ENCODE data around the gene DNM2.
"Not testable (repeated sequence)": the region's sequence is repeated elsewhere in the genome, so short reads cannot be mapped to it uniquely, and the experiment has no call there.

The DNM2 gene

DNA sequence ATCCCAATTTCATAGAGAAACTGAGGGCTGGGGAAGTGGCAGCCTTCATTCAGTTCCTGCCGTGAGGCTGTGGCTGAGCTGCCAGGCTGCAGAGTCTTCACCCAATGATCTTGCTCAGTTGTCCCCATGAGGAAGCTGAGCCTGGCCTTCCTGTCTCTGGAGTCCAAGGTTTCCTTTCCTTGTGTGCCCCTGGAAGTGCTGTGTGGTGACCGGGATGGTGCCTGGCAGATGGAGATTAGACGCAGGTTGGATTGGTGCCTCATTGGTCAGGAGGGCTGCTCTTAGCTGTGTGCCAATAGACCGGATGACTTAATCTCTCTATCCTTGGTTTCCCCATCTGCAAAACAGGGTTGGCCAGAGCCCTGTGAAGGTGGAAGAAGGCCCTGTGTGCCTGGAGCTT lies 24.6 kb downstream of the DNM2 start:
- no peak overlapping the region for H2AK5ac ChIP-seq (ENCODE audit: low read length, severe bottlenecking)
- H3K36me3 ChIP-seq (ENCODE audit: control insufficient read depth in 1 of 2, insufficient read depth in 2 of 2, low read depth in 1 of 2, low read length in 2 of 2): peaks cover 0 to 23% of the 10 kb centered on the region in 2 experiments
- no peak overlapping the region for H3K9ac ChIP-seq (ENCODE audit: low read length)
- no peak overlapping the region for H2AFZ ChIP-seq (ENCODE audit: low read depth, low read length)
- H3K4me1 ChIP-seq (ENCODE audit: control insufficient read depth, insufficient read depth, low read depth, low read length): peaks cover 18% of the 10 kb centered on the region
- no peak for DNase-seq
- 100% methylated on average over 3 of the region's 4 CpGs for WGBS
- H3K9me3 ChIP-seq (ENCODE audit: control insufficient read depth, low read length): no peaks in the 10 kb centered on the region
- H3K27me3 ChIP-seq (ENCODE audit: control insufficient read depth in 1 of 2, insufficient read depth in 1 of 2, low read length in 2 of 2): no peaks in the 10 kb centered on the region
- H3K14ac ChIP-seq (ENCODE audit: low read length in 2 of 2): no peak overlapping the region
- no peak overlapping the region for H3K23ac ChIP-seq (ENCODE audit: low read length in 2 of 2)
- no peak overlapping the region for H2BK5ac ChIP-seq (ENCODE audit: low read depth, low read length, poor library complexity, severe bottlenecking)
- no peak overlapping the region for H2BK12ac ChIP-seq (ENCODE audit: low read length in 2 of 2)
- H4K91ac ChIP-seq (ENCODE audit: low read length): no peak overlapping the region
- no peak overlapping the region for H2BK15ac ChIP-seq (ENCODE audit: low read depth, poor library complexity, severe bottlenecking)
- H3K18ac ChIP-seq (ENCODE audit: low read depth in 1 of 2, low read length in 2 of 2): no peak overlapping the region
- H2BK120ac ChIP-seq (ENCODE audit: low read depth, low read length): no peak overlapping the region
- no peak overlapping the region for H4K8ac ChIP-seq (ENCODE audit: low read length)
- no peak overlapping the region for H3K27ac ChIP-seq (ENCODE audit: low read length, poor library complexity, severe bottlenecking)
- H3K4me2 ChIP-seq (ENCODE audit: low read length, poor library complexity, severe bottlenecking): no peak overlapping the region
- H3K4ac ChIP-seq (ENCODE audit: low read depth in 1 of 2, low read length in 2 of 2): no peak overlapping the region
- peaks cover 35% of the 10 kb centered on the region for H3K79me1 ChIP-seq (replicated peaks; ENCODE audit: low read length, poor library complexity, severe bottlenecking)
- no peak overlapping the region for H3K4me3 ChIP-seq (ENCODE audit: insufficient read depth in 1 of 2, low read depth in 1 of 2, low read length in 2 of 2)

GRCh38 chr19:10744253-10744798 lies 26.4 kb downstream of the DNM2 start:
- H3K9ac ChIP-seq (ENCODE audit: low read length): no peak overlapping the region
- H3K27me3 ChIP-seq (ENCODE audit: control insufficient read depth in 1 of 2, insufficient read depth in 1 of 2, low read length in 2 of 2): no peaks in the 10 kb centered on the region
- DNase-seq: no peak
- H2BK12ac ChIP-seq (ENCODE audit: low read length in 2 of 2): no peak overlapping the region
- H3K4ac ChIP-seq (ENCODE audit: low read depth in 1 of 2, low read length in 2 of 2): no peak overlapping the region
- WGBS: 90% methylated on average over 11 of the region's 11 CpGs
- no peak overlapping the region for H2AFZ ChIP-seq (ENCODE audit: low read depth, low read length)
- H3K4me2 ChIP-seq (ENCODE audit: low read length, poor library complexity, severe bottlenecking): no peak overlapping the region
- H3K79me1 ChIP-seq (replicated peaks; ENCODE audit: low read length, poor library complexity, severe bottlenecking): peaks cover 31% of the 10 kb centered on the region
- H3K23ac ChIP-seq (ENCODE audit: low read length in 2 of 2): no peak overlapping the region
- H3K4me1 ChIP-seq (ENCODE audit: control insufficient read depth, insufficient read depth, low read depth, low read length): peaks cover 33% of the 10 kb centered on the region
- H3K27ac ChIP-seq (ENCODE audit: low read length, poor library complexity, severe bottlenecking): no peak overlapping the region
- H2BK120ac ChIP-seq (ENCODE audit: low read depth, low read length): no peak overlapping the region
- H4K8ac ChIP-seq (ENCODE audit: low read length): peak overlapping the region; percentile 68
- H2BK15ac ChIP-seq (ENCODE audit: low read depth, poor library complexity, severe bottlenecking): no peak overlapping the region
- no peaks in the 10 kb centered on the region for H3K9me3 ChIP-seq (ENCODE audit: control insufficient read depth, low read length)
- H3K14ac ChIP-seq (ENCODE audit: low read length in 2 of 2): peak overlapping the region in 1 of 2 experiments; percentile 58
- no peak overlapping the region for H2AK5ac ChIP-seq (ENCODE audit: low read length, severe bottlenecking)
- H4K91ac ChIP-seq (ENCODE audit: low read length): no peak overlapping the region
- H3K36me3 ChIP-seq (ENCODE audit: control insufficient read depth in 1 of 2, insufficient read depth in 2 of 2, low read depth in 1 of 2, low read length in 2 of 2): peaks cover 0 to 17% of the 10 kb centered on the region in 2 experiments
- no peak overlapping the region for H3K4me3 ChIP-seq (ENCODE audit: insufficient read depth in 1 of 2, low read depth in 1 of 2, low read length in 2 of 2)
- no peak overlapping the region for H2BK5ac ChIP-seq (ENCODE audit: low read depth, low read length, poor library complexity, severe bottlenecking)
- H3K18ac ChIP-seq (ENCODE audit: low read depth in 1 of 2, low read length in 2 of 2): peak overlapping the region in 1 of 2 experiments; percentile 15

- Histone ChIP-seq H3K27me3 (ENCODE audit: control insufficient read depth in 1 of 2, insufficient read depth in 1 of 2, low read length in 2 of 2) (no peaks in the 10 kb centered on the region), H2AFZ (ENCODE audit: low read depth, low read length) (no peak overlapping the region), H3K9me3 (ENCODE audit: control insufficient read depth, low read length) (no peaks in the 10 kb centered on the region), H3K4me2 (ENCODE audit: low read length, poor library complexity, severe bottlenecking) (no peak overlapping the region), H3K14ac (ENCODE audit: low read length in 2 of 2) (peak overlapping the region in 1 of 2 experiments; percentile 58), H3K18ac (ENCODE audit: low read depth in 1 of 2, low read length in 2 of 2) (no peak overlapping the region), H3K23ac (ENCODE audit: low read length in 2 of 2) (no peak overlapping the region), H4K8ac (ENCODE audit: low read length) (peak overlapping the region; percentile 68), H3K79me1 (replicated peaks; ENCODE audit: low read length, poor library complexity, severe bottlenecking) (peaks cover 30% of the 10 kb centered on the region), H3K9ac (ENCODE audit: low read length) (no peak overlapping the region), H2BK5ac (ENCODE audit: low read depth, low read length, poor library complexity, severe bottlenecking) (no peak overlapping the region), H3K4ac (ENCODE audit: low read depth in 1 of 2, low read length in 2 of 2) (no peak overlapping the region), H3K4me1 (ENCODE audit: control insufficient read depth, insufficient read depth, low read depth, low read length) (peaks cover 38% of the 10 kb centered on the region), H2BK12ac (ENCODE audit: low read length in 2 of 2) (no peak overlapping the region), H4K91ac (ENCODE audit: low read length) (no peak overlapping the region), H3K27ac (ENCODE audit: low read length, poor library complexity, severe bottlenecking) (no peak overlapping the region), H2BK120ac (ENCODE audit: low read depth, low read length) (no peak overlapping the region), H3K4me3 (ENCODE audit: insufficient read depth in 1 of 2, low read depth in 1 of 2, low read length in 2 of 2) (no peak overlapping the region), H2BK15ac (ENCODE audit: low read depth, poor library complexity, severe bottlenecking) (no peak overlapping the region), H3K36me3 (ENCODE audit: control insufficient read depth in 1 of 2, insufficient read depth in 2 of 2, low read depth in 1 of 2, low read length in 2 of 2) (peaks cover 0 to 17% of the 10 kb centered on the region in 2 experiments), H2AK5ac (ENCODE audit: low read length, severe bottlenecking) (no peak overlapping the region)
- no peak for DNase-seq
- 80% methylated on average over 12 of the region's 12 CpGs for WGBS
Observed at GRCh38 chr19:10744801-10745293, 27.0 kb downstream of the DNM2 start.

DNA sequence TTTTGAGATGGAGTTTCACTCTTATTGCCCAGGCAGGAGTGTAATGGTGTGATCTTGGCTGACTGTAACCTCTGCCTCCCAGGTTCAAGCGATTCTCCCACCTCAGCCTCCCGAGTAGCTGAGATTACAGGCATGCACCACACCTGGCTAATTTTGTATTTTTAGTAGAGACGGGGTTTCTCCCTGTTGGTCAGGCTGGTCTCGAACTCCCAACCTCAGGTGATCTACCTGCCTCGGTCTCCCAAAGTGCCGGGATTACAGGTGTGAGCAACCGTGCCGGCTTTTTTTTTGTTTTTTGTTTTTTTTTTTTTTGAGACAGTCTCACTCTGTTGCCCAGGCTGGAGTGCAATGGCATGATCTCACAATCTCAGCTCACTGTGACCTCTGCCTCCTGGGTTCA lies 28.6 kb downstream of the DNM2 start:
- not testable (repeated sequence) for H2BK5ac ChIP-seq (ENCODE audit: low read depth, low read length, poor library complexity, severe bottlenecking); H3K4ac ChIP-seq (ENCODE audit: low read depth in 1 of 2, low read length in 2 of 2); H3K14ac ChIP-seq (ENCODE audit: low read length in 2 of 2); H3K4me2 ChIP-seq (ENCODE audit: low read length, poor library complexity, severe bottlenecking); H3K27ac ChIP-seq (ENCODE audit: low read length, poor library complexity, severe bottlenecking); H2AK5ac ChIP-seq (ENCODE audit: low read length, severe bottlenecking); H3K9me3 ChIP-seq (ENCODE audit: control insufficient read depth, low read length); DNase-seq; H4K8ac ChIP-seq (ENCODE audit: low read length); H2BK12ac ChIP-seq (ENCODE audit: low read length in 2 of 2); H2BK15ac ChIP-seq (ENCODE audit: low read depth, poor library complexity, severe bottlenecking); H3K23ac ChIP-seq (ENCODE audit: low read length in 2 of 2); H4K91ac ChIP-seq (ENCODE audit: low read length); H3K9ac ChIP-seq (ENCODE audit: low read length); H2AFZ ChIP-seq (ENCODE audit: low read depth, low read length); H2BK120ac ChIP-seq (ENCODE audit: low read depth, low read length); H3K4me3 ChIP-seq (ENCODE audit: insufficient read depth in 1 of 2, low read depth in 1 of 2, low read length in 2 of 2); H3K27me3 ChIP-seq (ENCODE audit: control insufficient read depth in 1 of 2, insufficient read depth in 1 of 2, low read length in 2 of 2); H3K18ac ChIP-seq (ENCODE audit: low read depth in 1 of 2, low read length in 2 of 2)
- Histone ChIP-seq H3K4me1 (ENCODE audit: control insufficient read depth, insufficient read depth, low read depth, low read length) (peaks cover 45% of the 10 kb centered on the region), H3K79me1 (replicated peaks; ENCODE audit: low read length, poor library complexity, severe bottlenecking) (peaks cover 37% of the 10 kb centered on the region), H3K36me3 (ENCODE audit: control insufficient read depth in 1 of 2, insufficient read depth in 2 of 2, low read depth in 1 of 2, low read length in 2 of 2) (peaks cover 0 to 17% of the 10 kb centered on the region in 2 experiments)
- 97% methylated on average over 8 of the region's 8 CpGs for WGBS
